OCI-LY7 (cell line): ENCODE data around the gene C4orf50. TPM values are rescaled to one million over a fixed set of nuclear protein-coding genes. Genes with fewer than 3 reads are reported as not detected.

ENCODE experiments used
- BruUV-seq: library from RNA; stranded (reverse); fragments of 400-500 nt; replicated peaks from 2 replicates; lab custom pipeline; 2021; lab: Mats Ljungman, UMichigan
- CTCF ChIA-PET: fragments of 300-600 bp; sonication (Branson Sonifier 250); formaldehyde crosslinking; loops from one replicate; lab custom pipeline; 2022; ENCODE audit warnings: antibody characterized with exemption; ENCODE audit not compliant: unreplicated experiment; lab: Charles Lee
- POLR2A ChIA-PET: fragments of 300-600 bp; sonication (Branson Sonifier 250); formaldehyde crosslinking; loops from one replicate; lab custom pipeline; 2022; ENCODE audit warnings: antibody characterized with exemption; lab: Charles Lee
- DNase-seq: peaks from one replicate; pipeline ENCODE4 v3.0.0-alpha.2; 2015; ENCODE audit warnings: low spot score
- H2AFZ ChIP-seq: fragments of 200-600 bp; sonication (generic), shearing (Covaris generic); 2 replicates; pipeline ENCODE4 v1.6.1; 2014; ENCODE audit warnings: mild to moderate bottlenecking, antibody characterized with exemption, low read length, moderate library complexity
- H3K27ac ChIP-seq: fragments of 200-600 bp; sonication (generic); 2 replicates; pipeline ENCODE4 v1.5.1; 2014; ENCODE audit warnings: mixed run types, low read depth, mild to moderate bottlenecking, moderate library complexity, low read length, inconsistent platforms; ENCODE audit not compliant: poor library complexity, severe bottlenecking
- H3K36me3 ChIP-seq: fragments of 200-600 bp; sonication (generic); 2 replicates; pipeline ENCODE4 v1.6.1; 2014; ENCODE audit warnings: mild to moderate bottlenecking, antibody characterized with exemption, low read length, moderate library complexity, mixed read lengths; ENCODE audit not compliant: insufficient read depth
- H3K4me1 ChIP-seq: fragments of 200-600 bp; sonication (generic); 2 replicates; pipeline ENCODE4 v1.5.1; 2014; ENCODE audit warnings: mild to moderate bottlenecking, low read length; ENCODE audit not compliant: insufficient read depth, poor library complexity, severe bottlenecking
- H3K4me2 ChIP-seq: fragments of 200-600 bp; sonication (generic); 2 replicates; pipeline ENCODE4 v1.6.1; 2014; ENCODE audit warnings: mild to moderate bottlenecking, low read length
- H3K4me3 ChIP-seq: fragments of 200-600 bp; sonication (generic); 2 replicates; pipeline ENCODE4 v1.5.1; 2014; ENCODE audit warnings: mild to moderate bottlenecking, low read depth, low read length; ENCODE audit not compliant: poor library complexity, severe bottlenecking
- H3K79me2 ChIP-seq: fragments of 200-600 bp; sonication (generic); 2 replicates; pipeline ENCODE4 v1.6.1; 2016; ENCODE audit warnings: low read depth, mild to moderate bottlenecking, low read length, moderate library complexity, mixed read lengths; ENCODE audit not compliant: insufficient read depth
- H3K9me2 ChIP-seq: fragments of 200-600 bp; sonication (generic); 2 replicates; pipeline ENCODE4 v1.6.1; 2016; ENCODE audit warnings: mild to moderate bottlenecking, low read length, mixed read lengths; ENCODE audit not compliant: insufficient read depth
- H3K9me3 ChIP-seq: fragments of 200-600 bp; sonication (generic); 2 replicates; pipeline ENCODE4 v1.6.1; 2014; ENCODE audit warnings: mild to moderate bottlenecking, mixed run types, low read length, mixed read lengths
- H4K20me1 ChIP-seq: fragments of 200-600 bp; sonication (generic); 2 replicates; pipeline ENCODE4 v1.6.1; 2014; ENCODE audit warnings: mild to moderate bottlenecking, antibody characterized with exemption, low read length, moderate library complexity, mixed read lengths; ENCODE audit not compliant: insufficient read depth
- EZH2phosphoT487 ChIP-seq: fragments of 200-600 bp; sonication (generic); IDR thresholded peaks from 2 replicates; pipeline ENCODE4 v1.6.1; 2018; ENCODE audit warnings: low read depth, borderline replicate concordance, mild to moderate bottlenecking, mixed run types, antibody characterized with exemption, low read length, moderate library complexity, mixed read lengths
- intact Hi-C: fragments of 100-400 bp; cut with micrococcal nuclease; formaldehyde crosslinking; loops from one replicate; pipeline ENCODE4 v1.10.0; 2022; ENCODE audit not compliant: unreplicated experiment
- total RNA-seq, 2 experiments: library from RNA; depleted of rRNA in 1 of 2; stranded (reverse); fragments of >200 nt in 1 of 2; shearing (Covaris generic) in 1 of 2; gene quantifications; 2 replicates each; pipeline ENCODE4 v1.2.3, GENCODE V29; 2014 to 2022
- TF ChIP-seq, protein P1 (sequence below): fragments of 200-600 bp; sonication (generic); conservative IDR thresholded peaks from 2 replicates; pipeline ENCODE4 v1.5.1; 2014; ENCODE audit warnings: mild to moderate bottlenecking, antibody characterized with exemption, low read length, moderate library complexity, mixed read lengths

C4orf50 gene
- total RNA-seq, 2 experiments from 2014 or later: 0.06 TPM; not detected in 1

DNA sequence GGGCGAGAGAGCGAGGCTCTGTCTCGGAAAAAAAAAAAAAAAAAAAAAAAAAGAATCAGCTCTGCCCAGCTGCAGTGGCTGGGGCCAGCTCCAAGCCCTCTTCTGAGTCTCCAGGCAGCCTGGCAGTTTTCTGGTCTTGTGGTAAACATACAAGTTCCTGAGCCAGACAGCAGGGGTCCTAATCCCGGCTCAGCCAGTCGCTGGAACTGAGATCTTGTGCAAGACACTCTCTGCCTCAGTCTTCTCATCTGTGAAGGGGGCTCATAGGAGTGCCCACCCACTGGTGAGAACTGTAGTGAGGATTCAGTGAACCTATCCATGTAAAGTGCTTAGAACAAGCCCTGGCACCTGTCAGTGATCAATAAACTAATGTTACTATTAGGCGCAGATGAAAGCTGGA lies 41.8 kb downstream of the C4orf50 start:
- BruUV-seq: no TSS peak
- intact Hi-C loops: no loop called here
- H3K4me1 ChIP-seq: no peaks in the 10 kb centered on the region

DNA sequence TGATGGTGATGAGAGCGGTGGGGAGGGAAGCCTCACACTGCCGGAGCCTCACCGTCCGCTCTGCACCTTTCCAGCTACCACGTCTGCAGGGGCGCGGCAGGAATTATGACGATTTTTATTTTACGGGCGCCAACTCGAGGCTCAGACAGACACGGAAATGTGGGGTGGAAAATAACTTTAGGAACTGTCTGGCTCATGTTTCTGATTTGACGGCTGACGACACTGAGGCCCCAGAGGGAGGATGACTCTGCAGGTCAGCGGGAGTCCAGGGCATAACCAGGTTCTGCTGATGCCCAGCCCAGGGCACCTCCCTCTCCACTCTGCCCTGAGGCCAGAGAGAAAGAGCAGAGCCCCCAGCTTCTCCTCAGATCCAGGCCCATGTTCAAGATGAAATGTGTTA lies 43.9 kb downstream of the C4orf50 start:
- Histone ChIP-seq H3K27ac (no peak overlapping the region), H2AFZ (no peak overlapping the region), H3K79me2 (no peaks in the 10 kb centered on the region), H3K9me2 (no peaks in the 10 kb centered on the region), H3K36me3 (no peaks in the 10 kb centered on the region), H4K20me1 (no peaks in the 10 kb centered on the region), H3K4me1 (no peaks in the 10 kb centered on the region), H3K9me3 (no peaks in the 10 kb centered on the region), H3K4me2 (no peak overlapping the region), H3K4me3 (no peak overlapping the region)
- TF ChIP-seq, protein P1, sequence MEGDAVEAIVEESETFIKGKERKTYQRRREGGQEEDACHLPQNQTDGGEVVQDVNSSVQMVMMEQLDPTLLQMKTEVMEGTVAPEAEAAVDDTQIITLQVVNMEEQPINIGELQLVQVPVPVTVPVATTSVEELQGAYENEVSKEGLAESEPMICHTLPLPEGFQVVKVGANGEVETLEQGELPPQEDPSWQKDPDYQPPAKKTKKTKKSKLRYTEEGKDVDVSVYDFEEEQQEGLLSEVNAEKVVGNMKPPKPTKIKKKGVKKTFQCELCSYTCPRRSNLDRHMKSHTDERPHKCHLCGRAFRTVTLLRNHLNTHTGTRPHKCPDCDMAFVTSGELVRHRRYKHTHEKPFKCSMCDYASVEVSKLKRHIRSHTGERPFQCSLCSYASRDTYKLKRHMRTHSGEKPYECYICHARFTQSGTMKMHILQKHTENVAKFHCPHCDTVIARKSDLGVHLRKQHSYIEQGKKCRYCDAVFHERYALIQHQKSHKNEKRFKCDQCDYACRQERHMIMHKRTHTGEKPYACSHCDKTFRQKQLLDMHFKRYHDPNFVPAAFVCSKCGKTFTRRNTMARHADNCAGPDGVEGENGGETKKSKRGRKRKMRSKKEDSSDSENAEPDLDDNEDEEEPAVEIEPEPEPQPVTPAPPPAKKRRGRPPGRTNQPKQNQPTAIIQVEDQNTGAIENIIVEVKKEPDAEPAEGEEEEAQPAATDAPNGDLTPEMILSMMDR: no peak
- no peak for TF ChIP-seq EZH2phosphoT487
- no TSS peak for BruUV-seq
- CTCF ChIA-PET: no interaction called here
- no peak for DNase-seq
- POLR2A ChIA-PET: no interaction called here
- intact Hi-C loops: no loop called here

More for the DNA sequence above, 41.8 kb downstream of the C4orf50 start:
- no peaks in the 10 kb centered on the region for H4K20me1 ChIP-seq
- POLR2A ChIA-PET: no interaction called here
- DNase-seq: no peak
- H3K27ac ChIP-seq: no peak overlapping the region
- H3K4me2 ChIP-seq: no peak overlapping the region
- H3K9me2 ChIP-seq: no peaks in the 10 kb centered on the region
- no peak overlapping the region for H2AFZ ChIP-seq
- H3K9me3 ChIP-seq: no peaks in the 10 kb centered on the region
- TF ChIP-seq, protein P1: no peak
- no peak for TF ChIP-seq EZH2phosphoT487
- no peak overlapping the region for H3K4me3 ChIP-seq
- H3K36me3 ChIP-seq: no peaks in the 10 kb centered on the region
- no peaks in the 10 kb centered on the region for H3K79me2 ChIP-seq
- CTCF ChIA-PET: no interaction called here

DNA sequence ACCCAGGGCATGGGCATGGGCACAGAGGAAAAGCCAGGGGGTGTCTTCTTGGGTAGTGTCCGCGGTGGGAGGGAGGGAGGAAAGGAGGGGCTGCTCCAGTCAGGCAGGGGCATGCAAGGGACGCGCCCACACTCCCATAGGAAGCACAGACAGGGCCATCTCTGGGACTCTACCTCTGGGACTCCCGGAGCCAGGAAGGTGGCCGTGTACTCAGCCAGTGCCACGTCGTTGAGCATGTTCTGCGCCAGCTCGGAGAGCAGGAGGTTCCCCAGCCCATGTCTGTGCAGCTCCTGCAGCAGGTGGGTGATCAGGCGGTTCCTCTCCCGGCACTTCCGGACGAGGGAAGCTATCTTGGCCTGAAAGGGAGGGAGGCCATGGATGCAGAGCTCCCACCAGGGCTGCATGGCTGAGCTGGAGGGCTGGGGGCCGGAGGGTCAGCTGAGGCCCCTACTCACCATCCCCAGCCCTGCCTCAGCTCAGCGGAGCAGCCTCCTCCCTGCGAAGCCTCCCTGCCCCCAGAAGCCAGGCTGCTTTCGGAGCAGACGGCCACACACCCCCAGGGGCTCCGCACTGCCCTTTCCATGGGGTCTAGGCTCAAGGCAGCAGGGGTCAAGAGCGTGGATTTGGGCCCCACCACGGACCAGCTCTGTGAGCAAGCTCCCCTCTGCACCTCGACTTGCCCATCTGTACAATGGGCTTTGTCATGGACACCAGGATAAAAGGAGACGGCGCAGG lies 44.6 kb downstream of the C4orf50 start:
- Histone ChIP-seq H3K4me1 (no peaks in the 10 kb centered on the region), H4K20me1 (no peaks in the 10 kb centered on the region), H3K9me2 (no peaks in the 10 kb centered on the region), H3K36me3 (no peaks in the 10 kb centered on the region), H3K4me3 (no peak overlapping the region), H3K4me2 (no peak overlapping the region), H3K27ac (no peak overlapping the region), H3K9me3 (no peaks in the 10 kb centered on the region), H2AFZ (no peak overlapping the region), H3K79me2 (no peaks in the 10 kb centered on the region)
- CTCF ChIA-PET: no interaction called here
- no TSS peak for BruUV-seq
- POLR2A ChIA-PET: no interaction called here
- intact Hi-C loops: no loop called here
- no peak for DNase-seq
- TF ChIP-seq EZH2phosphoT487: no peak
- TF ChIP-seq, protein P1: no peak
